NCI-H82 treated with DMSO at 0.1 percent for 48 hours (cell line): ENCODE measurements around the gene DHX30.
A peak's percentile ranks its signal among the peaks of the same experiment; 100 is the strongest.
"Not testable (repeated sequence)": the region's sequence is repeated elsewhere in the genome, so short reads cannot be mapped to it uniquely, and the experiment has no call there.

Source experiments
- DNase-seq: peaks from one replicate; lab custom pipeline; 2025; ENCODE audit not compliant: unreplicated experiment; lab: John Stamatoyannopoulos, UW

The DHX30 gene

GRCh38 chr3:47802734-47803479 is at the start of gene DHX30:
Gene DHX30 (plus strand): TSS chr3:47803138. CDS start chr3:47810684, 7,546 bp downstream.
- peak; percentile 7 for DNase-seq

DNA sequence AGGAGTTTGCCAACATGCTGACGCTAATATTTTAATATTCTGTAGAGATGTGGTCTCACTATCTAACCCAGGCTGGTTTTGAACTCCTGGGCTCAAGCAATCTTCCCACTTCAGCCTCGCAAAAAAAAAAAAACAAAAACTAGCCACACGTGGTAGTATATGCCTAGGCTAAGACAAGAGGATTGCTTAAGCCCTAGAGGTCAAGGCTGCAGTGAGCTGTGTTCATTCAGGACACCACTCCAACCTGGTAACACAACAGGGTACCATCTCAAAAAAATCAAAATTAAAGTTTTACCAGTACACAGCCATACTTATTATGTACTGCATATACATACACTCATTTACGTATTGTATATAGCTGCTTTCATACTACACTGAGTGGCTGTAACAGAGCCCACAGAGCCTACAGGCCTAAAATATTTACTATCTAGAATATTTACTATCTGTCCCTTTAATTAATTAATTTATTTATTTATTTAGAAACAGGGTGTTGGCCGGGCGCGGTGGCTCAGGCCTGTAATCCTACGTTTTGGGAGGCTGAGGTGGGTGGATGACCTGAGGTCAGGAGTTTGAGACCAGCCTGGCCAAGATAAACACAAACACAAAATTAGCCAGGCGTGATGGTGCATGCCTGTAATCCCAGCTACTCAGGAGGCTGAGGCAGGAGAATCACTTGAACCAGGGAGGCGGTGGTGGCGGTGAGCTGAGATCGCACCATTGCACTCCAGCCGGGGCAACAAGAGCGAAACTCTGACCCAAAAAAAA is 44.5 kb upstream of the DHX30 start:
- no peak for DNase-seq

- not testable (repeated sequence) for DNase-seq
These were observed 42.7 kb upstream of the DHX30 start for GRCh38 chr3:47760207-47760606.

DNA sequence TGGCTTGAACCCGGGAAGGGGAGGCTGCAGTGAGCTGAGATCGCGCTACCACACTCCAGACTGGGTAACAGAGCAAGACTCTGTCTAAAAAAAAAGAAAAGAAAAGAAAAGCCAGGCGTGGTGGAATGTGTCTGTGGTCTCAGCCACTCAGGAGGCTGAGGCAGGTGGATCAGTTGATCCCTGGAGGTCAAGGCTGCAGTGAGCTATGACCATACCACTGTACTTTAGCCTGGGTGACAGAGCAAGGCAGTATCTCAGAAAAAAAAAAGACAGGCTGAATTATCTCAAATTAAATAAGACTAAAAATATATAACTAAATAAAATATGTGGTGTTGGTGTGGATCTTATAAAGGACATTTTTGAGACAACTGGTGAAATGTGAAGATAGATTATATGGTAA is 41.9 kb upstream of the DHX30 start:
- DNase-seq: no peak

DNA sequence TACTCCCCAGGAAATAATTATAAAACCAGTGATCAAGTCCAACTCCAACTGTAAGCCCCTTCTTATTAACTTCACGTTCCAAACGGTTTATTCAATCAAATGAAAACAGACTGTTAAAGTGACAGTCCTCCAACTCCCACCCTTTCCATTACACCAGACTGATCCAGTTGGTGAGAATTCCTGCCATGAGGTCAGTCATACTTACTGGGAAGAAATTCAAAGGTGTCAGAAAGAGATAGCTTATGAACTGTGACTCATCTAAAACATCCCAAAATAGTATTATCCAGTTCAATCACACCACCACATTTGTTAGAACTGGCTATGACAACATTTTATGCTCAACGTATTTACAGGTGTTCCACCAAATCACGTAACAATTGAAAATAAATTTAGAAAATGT is 40.7 kb upstream of the DHX30 start:
- DNase-seq: no peak

- no peak for DNase-seq
These were observed 36.8 kb upstream of the DHX30 start for GRCh38 chr3:47766186-47766585.

GRCh38 chr3:47772047-47772446 is 30.9 kb upstream of the DHX30 start:
- DNase-seq: no peak

DNA sequence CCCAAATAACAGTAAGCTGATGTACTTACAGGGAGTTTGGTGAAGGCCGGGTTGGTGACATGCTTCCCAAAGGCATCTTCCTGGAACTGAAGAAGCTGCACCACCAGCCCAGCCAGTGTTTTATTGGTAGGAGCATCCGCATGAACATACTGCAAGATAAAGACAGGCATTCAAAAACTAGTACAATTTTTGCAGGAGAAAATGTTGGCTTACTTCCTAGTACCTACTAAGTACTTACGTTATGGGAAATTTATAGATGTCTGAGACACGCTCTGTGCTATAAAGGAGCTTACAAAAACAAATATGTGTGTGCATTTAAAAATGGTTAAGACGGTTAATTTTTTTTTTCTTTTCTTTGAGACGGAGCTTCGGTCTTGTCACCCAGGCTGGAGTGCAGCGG is 30.1 kb upstream of the DHX30 start:
- no peak for DNase-seq

DNA sequence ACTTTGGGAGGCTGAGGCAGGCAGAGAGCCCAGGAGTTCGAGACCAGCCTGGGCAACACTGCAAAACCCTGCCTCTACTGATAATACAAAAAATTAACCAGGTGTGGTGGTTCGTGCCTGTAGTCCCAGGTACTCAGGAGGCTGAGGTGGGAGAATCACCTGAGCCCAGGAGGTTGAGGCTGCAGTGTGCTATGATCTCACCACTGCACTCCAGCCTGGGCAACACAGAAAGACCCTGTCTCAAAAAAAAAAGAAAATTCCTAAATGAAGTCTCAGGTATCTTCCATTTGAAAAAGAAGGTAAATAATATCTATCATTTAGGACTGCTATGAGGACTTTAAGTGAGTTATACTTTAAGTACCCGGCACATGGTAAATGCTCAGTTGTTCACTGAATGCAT is 24.2 kb upstream of the DHX30 start:
- no peak for DNase-seq

- DNase-seq: no peak
These were observed 21.9 kb upstream of the DHX30 start for GRCh38 chr3:47780741-47781684.

GRCh38 chr3:47781685-47782445 is 21.1 kb upstream of the DHX30 start, which contains the start of gene SMARCC1:
Gene SMARCC1 (minus strand): TSS chr3:47781893. CDS start chr3:47781797, 96 bp downstream.
- DNase-seq: peak; percentile 69

DNA sequence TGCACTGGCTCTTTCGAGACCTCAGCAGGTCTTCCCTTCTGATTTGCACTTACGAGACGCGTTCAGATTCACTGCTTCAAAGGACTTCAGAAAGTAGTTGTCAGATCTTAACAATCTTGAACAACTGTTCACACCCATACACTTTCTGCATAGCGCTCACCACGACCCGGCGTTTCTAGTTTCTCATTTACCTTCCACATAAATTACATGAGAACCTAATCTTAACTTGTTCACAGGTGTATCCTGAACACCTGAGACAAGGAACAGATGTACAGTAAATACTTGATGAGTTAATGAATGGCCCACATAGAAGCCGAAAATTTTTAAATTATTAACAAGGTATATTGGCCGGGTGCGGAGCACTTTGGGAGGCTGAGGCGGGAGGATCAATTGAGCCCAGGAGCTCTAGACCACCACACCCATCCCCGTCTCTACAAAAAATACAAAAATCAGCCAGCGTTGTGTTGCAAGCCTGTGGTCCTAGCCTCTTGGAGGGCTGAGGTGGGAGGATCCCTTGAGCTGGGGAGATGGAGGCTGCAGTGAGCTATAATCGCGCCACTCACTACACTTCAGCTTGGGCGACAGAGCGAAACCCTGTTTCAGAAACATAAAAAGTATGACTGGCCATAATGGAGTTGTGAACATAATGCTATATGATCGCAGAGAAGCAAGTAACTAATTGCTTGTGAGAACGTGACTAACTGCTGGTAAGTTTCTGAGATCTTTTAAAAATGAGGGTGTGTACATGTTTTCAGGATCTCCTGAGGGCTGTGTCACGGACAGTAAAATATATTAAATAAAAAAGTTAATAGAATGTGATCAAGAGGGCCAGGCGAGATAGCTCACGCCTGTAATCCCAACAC is 20.3 kb upstream of the DHX30 start:
- DNase-seq: no peak

DNA sequence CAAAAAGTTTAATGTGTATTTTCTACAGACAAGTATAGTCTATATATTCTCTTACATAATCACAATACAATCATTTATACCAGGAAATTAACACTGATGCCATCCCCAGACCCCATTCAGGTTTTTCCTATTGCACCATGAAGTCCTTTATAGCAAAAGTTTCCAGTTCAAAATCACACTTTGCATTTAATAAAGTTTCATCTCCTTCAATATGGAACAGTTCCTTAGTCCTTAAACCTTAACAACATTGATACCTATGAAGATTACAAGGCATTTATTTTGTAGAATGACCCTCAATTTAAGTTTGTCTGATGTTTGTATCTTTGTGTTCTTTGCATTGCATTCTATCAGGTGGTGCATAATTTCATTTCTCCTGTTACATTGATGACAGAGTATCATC is 19.3 kb upstream of the DHX30 start:
- no peak for DNase-seq

DNA sequence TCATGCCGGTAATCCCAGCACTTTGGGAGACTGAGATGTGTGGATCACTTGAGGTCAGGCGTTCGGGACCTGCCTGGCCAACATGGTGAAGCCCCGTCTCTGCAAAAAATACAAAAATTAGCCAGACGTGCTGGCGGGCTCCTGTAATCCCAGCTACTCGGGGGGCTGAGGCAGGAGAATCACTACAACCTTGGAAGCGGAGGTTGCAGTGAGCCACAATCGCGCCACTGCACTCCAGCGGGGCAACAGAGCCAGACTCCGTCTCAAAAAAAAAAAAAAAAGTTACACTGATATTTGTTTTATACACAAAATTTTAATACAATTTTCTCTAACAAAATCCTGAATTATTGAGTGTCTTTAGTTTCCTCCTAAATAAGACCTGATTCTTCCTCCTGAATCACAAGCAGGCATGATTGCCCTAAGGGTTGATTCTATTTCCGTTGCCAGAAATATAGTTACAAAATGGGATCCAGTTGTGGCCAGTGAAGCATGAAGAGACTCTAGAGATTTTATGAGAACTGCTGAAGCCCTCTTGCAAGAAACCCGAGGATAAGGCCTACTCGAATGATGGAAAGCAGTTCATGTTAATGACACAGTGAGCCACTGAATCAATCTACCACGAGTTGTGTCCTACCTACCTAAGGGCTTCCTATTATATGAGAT is 11.6 kb upstream of the DHX30 start:
- DNase-seq: no peak

DNA sequence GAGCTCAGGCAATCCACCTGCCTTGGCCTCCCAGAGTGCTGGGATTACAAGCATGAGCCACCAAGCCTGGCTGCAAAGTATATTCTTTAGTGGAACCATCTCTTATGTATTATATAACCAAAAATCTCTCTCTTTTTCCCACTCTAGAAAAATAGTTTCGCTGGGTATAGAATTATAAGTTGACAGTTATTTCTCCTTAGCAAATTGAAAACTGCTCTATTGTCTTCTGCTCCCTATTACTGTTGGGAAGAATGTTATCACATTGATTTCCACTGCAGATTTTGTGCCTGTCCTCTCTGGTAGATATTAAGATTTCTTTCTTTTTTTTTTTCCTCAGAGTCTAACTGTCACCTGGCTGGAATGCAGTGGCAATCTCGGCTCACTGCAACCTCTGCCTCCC is 10.2 kb upstream of the DHX30 start:
- DNase-seq: no peak

DNA sequence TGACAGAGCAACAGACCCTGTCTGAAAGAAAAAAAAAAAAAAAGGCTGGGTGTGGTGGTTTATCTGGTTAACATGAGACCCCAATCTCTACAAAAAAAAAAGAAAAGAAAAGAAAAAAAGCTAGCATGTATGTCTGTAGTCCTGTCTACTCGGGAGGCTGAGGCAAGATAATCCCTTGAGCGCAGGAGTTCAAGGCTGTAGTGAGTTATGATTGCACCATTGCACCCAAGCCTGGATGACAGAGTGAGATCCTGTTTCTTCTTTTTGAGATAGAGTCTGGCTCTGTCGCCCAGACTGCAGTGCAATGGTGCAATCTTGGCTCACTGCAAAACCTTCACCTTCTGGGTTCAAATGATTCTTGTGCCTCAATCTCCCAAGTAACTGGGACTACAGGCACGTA is 8.4 kb upstream of the DHX30 start:
- DNase-seq: no peak

DNA sequence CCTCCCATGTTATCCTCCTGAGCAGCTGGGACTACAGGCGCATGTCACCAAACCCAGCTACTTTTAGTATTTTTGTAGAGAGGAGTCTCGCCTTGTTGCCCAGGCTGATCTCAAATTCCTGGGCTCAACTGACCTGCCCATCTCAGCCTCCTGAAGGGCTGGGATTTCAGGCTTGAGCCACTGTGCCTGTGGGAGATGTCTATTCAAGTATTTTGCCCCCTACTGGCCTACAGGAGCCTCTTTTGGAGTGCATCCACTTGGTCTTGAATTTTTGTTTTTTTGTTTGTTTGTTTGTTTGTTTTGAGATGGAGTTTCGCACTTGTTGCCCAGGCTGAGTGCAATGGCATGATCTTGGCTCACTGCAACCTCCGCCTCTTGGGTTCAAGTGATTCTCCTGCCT is 3.2 kb upstream of the DHX30 start:
- DNase-seq: no peak

DNA sequence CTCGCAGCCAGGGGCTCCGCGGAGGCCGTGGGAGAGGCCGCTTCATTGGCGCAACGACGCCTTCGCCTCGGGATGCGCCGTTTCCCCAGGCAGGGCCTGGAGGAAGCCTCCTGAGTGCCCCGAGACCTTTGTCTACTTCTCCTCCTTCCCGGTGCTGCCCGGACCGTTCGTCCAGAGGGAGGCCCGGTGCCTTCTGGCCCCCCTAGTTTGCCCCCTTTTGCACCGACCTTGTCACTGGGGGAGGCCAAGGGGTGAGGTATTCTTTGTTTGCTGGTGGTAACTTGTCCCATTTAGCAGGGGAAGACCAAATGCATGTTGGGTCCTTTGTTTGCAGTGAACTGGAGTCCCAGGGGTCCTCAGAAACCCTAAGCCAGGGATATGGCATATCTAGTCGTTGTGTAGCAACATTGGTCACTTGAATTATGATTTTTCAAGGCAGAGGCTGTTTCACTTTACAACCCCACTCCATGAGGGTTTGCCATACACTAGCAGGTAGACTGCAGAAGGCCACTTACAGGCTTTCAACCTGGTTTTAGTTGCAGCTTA is 615 bp downstream of the DHX30 start:
- DNase-seq: no peak

DNA sequence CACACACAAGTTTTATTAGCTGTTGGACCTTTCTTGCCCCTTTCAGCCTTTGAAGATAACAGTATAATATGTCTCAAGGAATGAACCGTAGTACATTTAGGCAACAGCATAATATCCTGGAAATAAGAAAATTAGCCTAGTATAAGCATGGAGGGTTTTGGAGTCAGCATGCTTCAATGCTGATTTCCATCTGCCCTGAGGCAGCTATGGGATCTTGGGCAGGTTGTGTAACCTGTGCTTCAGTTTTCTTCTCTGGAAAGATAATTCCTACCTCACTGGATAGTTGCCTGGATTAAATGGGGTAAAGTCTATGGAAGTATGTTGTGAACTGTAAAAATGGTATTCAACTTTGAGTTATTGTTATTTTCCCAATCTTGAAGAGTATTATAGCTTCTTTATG is 1.6 kb downstream of the DHX30 start:
- DNase-seq: no peak
